Stimulated activated CD8-positive, alpha-beta memory T cell treated with anti-CD3 and anti-CD28 coated beads, Interleukin-2, amount 100 ng/mL, for 1 hour (primary cell): ENCODE measurements around the gene FBXW7.

Source experiments
- DNase-seq, 2 donors: peaks; one replicate each; pipeline ENCODE4 v3.0.0-alpha.2; 2020; ENCODE audit warnings: low read depth in 2 of 2

Gene FBXW7

GRCh38 chr4:152331042-152331441 lies 204.8 kb downstream of the FBXW7 start:
- DNase-seq: no peak

- DNase-seq: no peak
Observed at GRCh38 chr4:152328582-152328981, 207.3 kb downstream of the FBXW7 start.

DNA sequence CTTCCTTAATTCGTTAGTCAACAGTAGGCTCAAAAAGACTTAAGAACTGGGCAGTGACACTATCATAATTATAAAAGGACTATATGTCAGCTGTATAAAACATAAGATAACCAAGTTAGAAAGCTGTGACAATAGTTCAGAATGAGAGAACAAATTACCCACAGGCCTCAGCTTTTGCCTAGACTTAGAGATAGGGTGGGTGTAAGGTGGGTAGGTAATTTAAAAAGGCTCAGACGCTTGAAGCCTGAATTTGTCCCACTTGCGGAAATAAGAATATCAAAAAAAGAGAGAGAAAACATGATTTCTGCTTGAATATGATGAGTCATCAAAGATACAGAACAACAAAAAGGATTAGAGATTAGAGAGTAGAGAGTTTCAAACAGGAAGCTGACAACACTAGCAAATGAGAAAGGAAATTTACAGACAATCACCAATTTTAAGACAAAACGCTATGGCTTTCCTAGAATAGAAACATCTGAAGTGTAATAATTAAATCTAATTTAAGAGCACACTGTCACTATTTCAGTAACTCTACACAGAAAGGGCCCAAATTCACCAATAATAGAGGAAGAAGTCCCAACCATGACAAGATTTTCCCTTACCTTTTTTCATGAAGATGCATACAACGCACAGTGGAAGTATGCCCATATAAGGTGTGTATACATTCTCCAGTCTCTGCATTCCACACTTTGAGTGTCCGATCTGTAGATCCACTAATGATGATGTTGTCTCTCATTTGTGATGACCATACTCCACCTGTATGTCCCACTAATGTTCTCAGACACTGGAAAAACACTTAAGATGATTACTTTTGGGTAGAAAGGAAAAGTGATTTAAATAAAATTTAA lies 208.1 kb downstream of the FBXW7 start:
- DNase-seq: no peak

DNA sequence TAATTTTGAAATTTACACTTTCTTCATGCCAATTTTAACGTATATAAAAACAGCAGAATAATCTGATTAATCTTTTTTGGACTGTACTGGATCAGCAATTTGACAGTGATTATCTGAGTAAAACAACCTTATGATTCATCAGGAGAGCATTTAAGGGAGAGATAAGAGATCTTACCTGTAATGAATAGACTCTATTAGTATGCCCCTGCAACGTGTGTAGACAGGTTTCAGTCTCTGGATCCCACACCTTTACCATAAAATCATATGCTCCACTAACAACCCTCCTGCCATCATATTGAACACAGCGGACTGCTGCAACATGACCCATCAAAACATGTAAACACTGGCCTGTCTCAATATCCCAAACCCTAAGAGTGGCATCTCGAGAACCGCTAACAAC lies 210.1 kb downstream of the FBXW7 start:
- no peak for DNase-seq

DNA sequence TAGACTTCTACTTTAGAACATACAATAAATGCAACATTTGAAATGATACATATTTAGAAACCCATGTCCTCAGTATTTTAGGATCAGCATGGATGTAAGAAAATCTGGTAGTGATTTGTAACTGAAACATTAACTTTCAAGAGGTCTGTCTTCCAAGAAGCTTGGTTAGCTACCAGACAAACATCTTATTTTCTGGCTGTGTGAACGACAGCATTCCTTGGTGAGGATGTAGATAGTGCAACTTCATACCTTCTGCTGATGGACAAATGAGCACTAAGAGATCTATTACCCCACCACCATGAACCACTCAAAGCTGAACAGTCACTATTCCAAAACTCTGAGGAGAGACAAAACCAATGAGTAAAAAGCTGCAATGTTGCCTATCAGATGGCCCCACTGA lies 212.7 kb downstream of the FBXW7 start:
- DNase-seq: no peak

GRCh38 chr4:152322656-152323055 lies 213.2 kb downstream of the FBXW7 start:
- DNase-seq: no peak

DNA sequence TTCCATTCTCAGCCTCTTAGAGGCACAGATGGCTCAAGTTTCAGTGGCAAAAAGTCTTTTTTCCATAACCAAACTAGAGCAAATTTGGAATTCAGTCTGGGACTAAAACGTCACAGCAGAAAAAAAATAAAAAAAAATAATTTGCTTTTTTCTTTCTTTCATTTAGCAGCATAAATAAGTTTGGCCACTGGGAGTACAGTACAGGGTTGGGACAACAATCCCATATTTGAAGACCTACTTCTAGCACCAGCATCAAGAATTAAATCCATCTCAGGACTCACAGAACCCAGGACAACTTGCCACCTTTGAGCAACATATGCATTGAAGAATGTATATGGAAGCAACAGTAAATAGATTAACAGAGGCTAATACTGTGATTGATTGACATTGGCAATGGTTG lies 214.0 kb downstream of the FBXW7 start:
- DNase-seq: no peak

GRCh38 chr4:152321398-152321797 lies 214.5 kb downstream of the FBXW7 start:
- DNase-seq: no peak

- DNase-seq: no peak
Observed at GRCh38 chr4:152316969-152317368, 218.9 kb downstream of the FBXW7 start.

- no peak for DNase-seq
Observed at GRCh38 chr4:152310257-152310656, 225.6 kb downstream of the FBXW7 start.

DNA sequence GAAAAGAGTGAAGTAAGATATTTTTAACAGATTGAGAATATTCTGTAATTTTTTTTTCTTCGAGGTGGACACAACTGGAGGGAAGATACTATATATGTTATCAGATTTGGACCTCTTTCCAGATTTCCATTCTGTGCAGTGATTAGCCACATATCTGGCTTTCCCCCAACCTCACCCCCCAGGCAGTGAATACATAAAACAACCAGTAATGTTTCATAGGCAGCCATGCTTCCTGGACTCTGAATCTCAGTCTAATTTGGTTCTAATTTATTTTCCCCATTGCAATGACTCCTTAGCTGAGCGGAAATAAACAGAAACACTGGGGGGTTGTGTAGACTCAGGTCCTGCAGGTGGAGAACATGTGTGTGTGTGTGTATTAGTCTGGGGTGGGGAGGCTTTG lies 226.5 kb downstream of the FBXW7 start:
- no peak for DNase-seq

GRCh38 chr4:152308951-152309350 lies 226.9 kb downstream of the FBXW7 start:
- no peak for DNase-seq

DNA sequence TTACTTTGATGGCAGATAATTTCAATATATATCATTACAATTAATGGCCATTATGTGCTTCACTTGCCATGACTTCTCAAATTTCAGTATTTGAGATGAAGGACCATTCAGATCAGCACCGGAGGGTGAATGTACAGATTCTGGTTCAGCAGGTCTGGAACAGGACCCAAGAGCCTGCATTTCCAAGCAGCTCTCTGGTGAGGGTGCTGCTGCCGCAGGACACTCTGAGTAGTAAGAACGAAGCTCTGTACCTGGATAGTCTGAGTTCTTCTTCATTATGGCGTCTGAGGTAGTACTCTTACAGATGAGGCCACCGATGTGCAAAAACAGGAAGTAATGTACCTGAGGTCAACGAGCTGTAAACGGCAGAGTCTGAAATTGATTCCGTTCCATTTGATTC lies 228.2 kb downstream of the FBXW7 start:
- DNase-seq: no peak

DNA sequence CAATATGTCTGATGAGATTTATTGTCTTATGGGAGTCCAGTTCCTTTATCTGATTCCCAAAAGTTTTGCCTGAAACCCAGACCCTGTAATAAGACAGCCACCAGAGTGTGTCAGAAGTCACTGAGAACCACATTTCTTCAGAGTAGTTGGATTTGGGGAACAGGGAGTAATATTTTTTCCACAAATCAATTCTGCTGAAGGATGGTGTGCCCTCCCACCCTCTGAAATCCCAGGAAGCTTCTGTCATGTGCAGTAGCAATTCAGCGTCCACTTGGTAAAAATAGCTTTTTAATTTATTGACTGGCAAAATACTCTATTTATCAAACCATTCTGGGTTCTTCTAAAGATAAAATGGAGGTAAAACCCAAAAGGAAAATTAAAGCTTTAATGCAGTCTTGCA lies 229.4 kb downstream of the FBXW7 start:
- no peak for DNase-seq

DNA sequence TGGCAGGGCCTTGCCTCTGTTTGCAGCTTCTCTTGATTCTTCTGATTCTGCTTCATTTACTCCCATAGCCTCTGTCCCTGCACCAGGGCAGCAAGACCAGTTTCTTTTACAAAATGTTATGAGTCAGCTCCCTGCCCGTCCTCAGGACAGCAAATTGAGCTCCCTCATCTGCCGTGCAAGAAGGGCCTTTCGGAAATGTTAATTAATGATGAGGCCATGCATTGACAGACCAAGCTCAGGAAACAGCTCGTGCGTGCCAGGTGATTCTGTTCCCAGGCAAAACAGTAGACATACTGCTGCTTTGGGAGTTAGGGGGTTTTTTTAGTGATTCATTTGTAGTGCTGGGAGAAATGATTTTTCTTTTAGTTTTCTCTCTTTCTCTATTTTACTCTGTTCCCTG lies 231.7 kb downstream of the FBXW7 start:
- DNase-seq: no peak

GRCh38 chr4:152301381-152301780 lies 234.5 kb downstream of the FBXW7 start:
- no peak for DNase-seq

- no peak for DNase-seq
Observed at GRCh38 chr4:152299553-152299952, 236.3 kb downstream of the FBXW7 start.

DNA sequence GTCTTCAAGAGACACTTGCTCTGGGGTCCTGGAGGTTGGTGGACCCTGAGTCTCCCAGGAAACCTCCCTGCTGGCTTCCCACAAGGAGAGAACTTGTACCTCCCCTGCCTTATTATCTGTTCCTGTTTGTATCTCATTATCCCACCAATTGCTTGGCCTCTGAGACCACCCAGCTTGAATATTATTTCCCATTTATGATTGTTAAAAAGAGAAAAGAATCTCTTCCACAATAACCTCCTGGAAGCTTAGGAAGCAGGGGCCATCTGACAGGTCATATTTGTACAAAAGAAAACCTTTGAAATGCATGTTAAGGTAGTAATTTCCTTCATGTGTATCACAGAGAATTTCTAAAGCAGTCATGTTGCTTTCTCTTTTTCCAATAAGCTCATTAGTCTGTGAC lies 239.5 kb downstream of the FBXW7 start:
- no peak for DNase-seq

DNA sequence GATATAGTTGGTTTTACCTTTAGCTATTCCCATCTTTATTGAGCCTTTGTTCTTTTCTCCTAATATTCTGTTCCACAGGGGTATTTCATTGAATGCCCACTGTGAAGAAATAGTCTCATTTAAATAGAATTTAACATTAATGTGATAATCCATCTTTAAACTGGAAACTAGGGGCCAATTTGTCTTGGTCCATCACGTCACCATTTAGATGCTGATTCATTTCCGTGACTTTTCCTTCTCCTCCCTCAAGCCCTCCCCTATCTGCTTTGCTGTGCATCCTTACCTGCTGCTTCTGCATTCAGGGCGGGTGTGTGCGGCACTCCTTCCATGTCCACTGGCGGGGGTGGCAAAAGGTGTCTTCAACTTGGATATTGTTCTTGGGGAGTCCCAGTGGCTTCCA lies 241.1 kb downstream of the FBXW7 start:
- DNase-seq: no peak

DNA sequence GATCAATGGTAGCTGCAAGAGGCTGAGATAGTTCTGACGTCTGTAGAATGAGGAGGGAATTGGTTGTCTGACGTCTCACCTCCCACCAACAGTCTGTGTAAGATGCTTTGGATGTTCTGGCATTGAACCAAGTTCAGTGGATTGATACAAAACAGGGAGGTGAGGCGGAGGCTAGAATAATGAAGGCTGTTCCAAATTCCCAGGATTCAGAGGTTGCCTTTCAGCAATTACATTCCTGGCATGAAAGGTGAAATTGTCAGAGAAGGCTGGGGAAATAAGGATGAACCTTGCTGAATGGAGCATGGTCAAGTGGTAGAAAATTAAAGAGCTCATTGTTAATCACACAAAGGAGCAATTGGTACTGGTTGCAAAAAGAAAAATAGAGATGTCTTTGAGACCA lies 241.6 kb downstream of the FBXW7 start:
- DNase-seq: no peak

DNA sequence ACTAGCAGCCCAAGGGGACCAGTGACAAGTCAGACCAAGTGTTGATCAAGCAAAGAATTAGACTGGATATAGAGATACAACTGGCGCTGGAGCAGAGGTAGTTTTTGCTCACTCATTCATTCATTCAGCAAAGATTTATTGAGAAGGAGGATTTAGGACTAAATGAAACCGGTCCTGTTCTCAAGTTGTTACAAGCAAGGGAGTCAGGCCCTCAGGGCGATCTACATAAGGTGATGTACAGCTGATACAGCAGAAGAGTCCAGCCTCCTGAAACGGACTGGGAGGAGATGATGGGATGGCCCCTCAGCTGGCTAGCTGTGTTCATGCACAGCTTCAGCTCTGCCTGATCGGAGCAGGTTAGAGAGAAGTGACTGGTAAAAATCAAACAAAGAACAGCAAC lies 242.4 kb downstream of the FBXW7 start:
- no peak for DNase-seq

GRCh38 chr4:152290366-152290921 lies 245.4 kb downstream of the FBXW7 start:
- no peak for DNase-seq

GRCh38 chr4:152289941-152290340 lies 246.0 kb downstream of the FBXW7 start:
- DNase-seq: no peak

- DNase-seq: no peak
Observed at GRCh38 chr4:152289541-152289940, 246.4 kb downstream of the FBXW7 start.
